Measurements from ENCODE around the gene LPA. TPM values are rescaled to one million over a fixed set of nuclear protein-coding genes. Genes with fewer than 3 reads are reported as not detected.
"Not testable (repeated sequence)": the region's sequence is repeated elsewhere in the genome, so short reads cannot be mapped to it uniquely, and the experiment has no call there.

LPA gene
- total RNA-seq, 1 donor from 2014 or later: not detected

- no peak for DNase-seq (ENCODE audit: low spot score)
These were observed 3.8 kb upstream of the LPA start for GRCh38 chr6:160667639-160668481.

- no peak for DNase-seq (ENCODE audit: low spot score)
These were observed 1.2 kb downstream of the LPA start for GRCh38 chr6:160662842-160663241.

GRCh38 chr6:160662429-160662828, 1.6 kb downstream of the LPA start:
- DNase-seq (ENCODE audit: low spot score): no peak

- no peak for DNase-seq (ENCODE audit: low spot score)
These were observed 2.9 kb downstream of the LPA start for GRCh38 chr6:160661216-160661615.

GRCh38 chr6:160659562-160659961, 4.5 kb downstream of the LPA start:
- DNase-seq (ENCODE audit: low spot score): no peak

GRCh38 chr6:160634706-160635105, 29.4 kb downstream of the LPA start:
- DNase-seq (ENCODE audit: low spot score): no peak

- DNase-seq (ENCODE audit: low spot score): no peak
These were observed 67.9 kb downstream of the LPA start for GRCh38 chr6:160595838-160596832.

- not testable (repeated sequence) for DNase-seq (ENCODE audit: low spot score)
These were observed 68.8 kb downstream of the LPA start for GRCh38 chr6:160595297-160595696.

- DNase-seq (ENCODE audit: low spot score): no peak
These were observed 77.7 kb downstream of the LPA start for GRCh38 chr6:160586374-160586773.

GRCh38 chr6:160583794-160584193, 80.3 kb downstream of the LPA start:
- no peak for DNase-seq (ENCODE audit: low spot score)

- no peak for DNase-seq (ENCODE audit: low spot score)
These were observed 82.7 kb downstream of the LPA start for GRCh38 chr6:160581406-160581805.

- DNase-seq (ENCODE audit: low spot score): not testable (repeated sequence)
These were observed 85.6 kb downstream of the LPA start for GRCh38 chr6:160578515-160578914.

GRCh38 chr6:160573943-160574342, 90.1 kb downstream of the LPA start:
- no peak for DNase-seq (ENCODE audit: low spot score)

GRCh38 chr6:160571201-160571600, 92.9 kb downstream of the LPA start:
- DNase-seq (ENCODE audit: low spot score): not testable (repeated sequence)

GRCh38 chr6:160544802-160545201, 119.3 kb downstream of the LPA start:
- DNase-seq (ENCODE audit: low spot score): no peak

- no peak for DNase-seq (ENCODE audit: low spot score)
These were observed 128.8 kb downstream of the LPA start for GRCh38 chr6:160535270-160535669.

- DNase-seq (ENCODE audit: low spot score): no peak
These were observed 129.9 kb downstream of the LPA start for GRCh38 chr6:160534050-160534696.

GRCh38 chr6:160532315-160532714, 131.8 kb downstream of the LPA start:
- no peak for DNase-seq (ENCODE audit: low spot score)

- DNase-seq (ENCODE audit: low spot score): no peak
These were observed 132.2 kb downstream of the LPA start for GRCh38 chr6:160531826-160532225.

GRCh38 chr6:160529524-160529923, 134.6 kb downstream of the LPA start:
- not testable (repeated sequence) for DNase-seq (ENCODE audit: low spot score)

- no peak for DNase-seq (ENCODE audit: low spot score)
These were observed 140.9 kb downstream of the LPA start for GRCh38 chr6:160523223-160523622.
